GM12878 (cell line): ENCODE data around the gene GZF1. TPM values are rescaled to one million over a fixed set of nuclear protein-coding genes. Genes with fewer than 3 reads are reported as not detected.

ENCODE experiments used
- ATAC-seq: fragments of 200-7000 bp; cut with Tn5 transposase; 3 replicates; pipeline ENCODE4 v1.9.1; 2020; ENCODE audit warnings: mild to moderate bottlenecking, moderate library complexity
- BruUV-seq: library from RNA; stranded (reverse); fragments of 400-500 nt; replicated peaks from 2 replicates; lab custom pipeline; 2021; lab: Mats Ljungman, UMichigan
- CTCF ChIA-PET: fragments of 300-600 bp; sonication (Branson Sonifier 250); formaldehyde crosslinking; extraction: SDS; loops from one replicate; lab custom pipeline; 2021; ENCODE audit warnings: inconsistent platforms; lab: Yijun Ruan, JAX
- POLR2A ChIA-PET: fragments of 350-600 bp; formaldehyde crosslinking; extraction: SDS; loops from one replicate; lab custom pipeline; 2021; ENCODE audit warnings: inconsistent platforms; lab: Charles Lee
- RAD21 ChIA-PET: fragments of 300-600 bp; sonication (Branson Sonifier 250); formaldehyde crosslinking; loops from one replicate; lab custom pipeline; 2023; ENCODE audit warnings: antibody characterized with exemption; ENCODE audit not compliant: unreplicated experiment; lab: Charles Lee
- SMC1A ChIA-PET: fragments of 300-600 bp; sonication (Branson Sonifier 250); formaldehyde crosslinking; loops from one replicate; lab custom pipeline; 2023; ENCODE audit not compliant: unreplicated experiment, uncharacterized antibody; lab: Charles Lee
- DNase-seq: peaks from one replicate; pipeline ENCODE4 v3.0.0-alpha.2; 2011; ENCODE audit warnings: low read depth, low spot score
- FAIRE-seq: peaks from 3 replicates; lab custom pipeline; 2011; peaks lifted over from hg19 to GRCh38; lab: Jason Lieb, UNC
- H2AFZ ChIP-seq: 2 replicates; pipeline ENCODE4 v1.6.0; 2011; ENCODE audit warnings: low read depth, low read length, control low read depth; ENCODE audit not compliant: control insufficient read depth
- H3K27ac ChIP-seq: 2 replicates; pipeline ENCODE4 v1.5.1; 2011; ENCODE audit warnings: control low read depth; ENCODE audit not compliant: control insufficient read depth, insufficient read depth
- H3K27me3 ChIP-seq, 2 experiments: replicated peaks in 1 of 2; 2 replicates each; pipeline versions ENCODE4 v1.6.0 to v1.6.1; 2011; ENCODE audit warnings: low read length in 1 of 2; ENCODE audit not compliant: control insufficient read depth in 2 of 2, insufficient read depth in 2 of 2
- H3K36me3 ChIP-seq, 2 experiments: 2 replicates each; pipeline ENCODE4 v1.5.1; 2011; ENCODE audit warnings: low read length in 1 of 2; ENCODE audit not compliant: control insufficient read depth in 2 of 2, insufficient read depth in 2 of 2
- H3K4me1 ChIP-seq: 2 replicates; pipeline ENCODE4 v1.6.1; 2011; ENCODE audit warnings: mild to moderate bottlenecking, low read length, moderate library complexity, mixed read lengths; ENCODE audit not compliant: control insufficient read depth, insufficient read depth
- H3K4me2 ChIP-seq: 2 replicates; pipeline ENCODE4 v1.6.0; 2011; ENCODE audit warnings: control low read depth; ENCODE audit not compliant: control insufficient read depth, insufficient read depth
- H3K4me3 ChIP-seq: fragments of 200-600 bp; sonication (generic); 2 replicates; pipeline ENCODE4 v1.5.1; 2016
- H3K79me2 ChIP-seq: 2 replicates; pipeline ENCODE4 v1.6.0; 2011; ENCODE audit warnings: low read length; ENCODE audit not compliant: control insufficient read depth, insufficient read depth
- H3K9ac ChIP-seq: 2 replicates; pipeline ENCODE4 v1.8.0; 2011; ENCODE audit warnings: low read length, control low read depth, mixed read lengths; ENCODE audit not compliant: control insufficient read depth, insufficient read depth
- H3K9me3 ChIP-seq: replicated peaks from 3 replicates; pipeline ENCODE4 v1.5.1; 2011; ENCODE audit warnings: mild to moderate bottlenecking, low read length; ENCODE audit not compliant: control insufficient read depth, insufficient read depth
- H4K20me1 ChIP-seq: 2 replicates; pipeline ENCODE4 v1.6.0; 2011; ENCODE audit not compliant: control insufficient read depth, insufficient read depth
- ATF2 ChIP-seq: IDR thresholded peaks from 2 replicates; pipeline ENCODE4 v1.6.1; 2012; ENCODE audit warnings: low read length, inconsistent platforms
- CBFB ChIP-seq: IDR thresholded peaks from 2 replicates; pipeline ENCODE4 v1.6.1; 2016; ENCODE audit warnings: antibody characterized with exemption, low read depth
- CHD1 ChIP-seq: IDR thresholded peaks from 2 replicates; pipeline ENCODE4 v1.6.1; 2012; ENCODE audit warnings: low read depth, low read length, improper control_type of control experiment
- EED ChIP-seq: sonication (generic); IDR thresholded peaks from 2 replicates; pipeline ENCODE4 v1.6.1; 2016; ENCODE audit warnings: antibody characterized with exemption, low read depth
- ETV6 ChIP-seq, 2 experiments: fragments of 450-650 bp in 1 of 2; IDR thresholded peaks in 1 of 2; conservative IDR thresholded peaks in 1 of 2; 2 replicates each; pipeline ENCODE4 v1.6.1; 2014; ENCODE audit warnings: antibody characterized with exemption in 1 of 2, borderline replicate concordance in 1 of 2, low read depth in 1 of 2, mild to moderate bottlenecking in 1 of 2, moderate library complexity in 1 of 2
- FOS ChIP-seq: IDR thresholded peaks from 3 replicates; pipeline ENCODE4 v1.6.1; 2011; ENCODE audit warnings: borderline replicate concordance; ENCODE audit not compliant: insufficient read length; ENCODE audit errors: extremely low read depth
- NFIC ChIP-seq: IDR thresholded peaks from 2 replicates; pipeline ENCODE4 v1.6.1; 2012; ENCODE audit warnings: low read depth, mild to moderate bottlenecking, inconsistent platforms, low read length, moderate library complexity
- NKRF ChIP-seq: fragments of 450-650 bp; conservative IDR thresholded peaks from 2 replicates; pipeline ENCODE4 v1.6.1; 2017; ENCODE audit warnings: mild to moderate bottlenecking, moderate library complexity
- NR2C1 ChIP-seq: fragments of 450-650 bp; IDR thresholded peaks from 2 replicates; pipeline ENCODE4 v1.6.1; 2017; ENCODE audit warnings: antibody characterized with exemption, mild to moderate bottlenecking, moderate library complexity
- PML ChIP-seq: IDR thresholded peaks from 2 replicates; pipeline ENCODE4 v1.6.1; 2012; ENCODE audit warnings: low read length, inconsistent platforms
- WGBS: methylation state at CpG from one replicate; pipeline ENCODE4 v1.1.6; 2016; ENCODE audit warnings: low lambda C conversion rate; ENCODE audit not compliant: insufficient replicate concordance, insufficient coverage; ENCODE audit errors: missing lambda C conversion rate; 5-methylcytosine and 5-hydroxymethylcytosine counted together
- in situ Hi-C: fragments of 300-500 bp; cut with MboI; formaldehyde crosslinking; loops from 9 replicates; pipeline ENCODE4 v1.14.3; 2018; ENCODE audit warnings: mixed read lengths
- intact Hi-C: fragments of 100-400 bp; cut with micrococcal nuclease; formaldehyde crosslinking; loops from one replicate; pipeline ENCODE4 v1.14.2; 2022; ENCODE audit not compliant: unreplicated experiment
- polyA plus RNA-seq, 11 experiments: library from polyadenylated mRNA; depleted of rRNA in 4 of 11; unstranded in 6 of 11; stranded (reverse) in 5 of 11; fragments of >200 nt; fragmentation: Nextera tagmentation in 4 of 11; fragmentation: Illumina TruSeq in 1 of 11; extraction: Ambion mirVana in 4 of 11; extraction: Trizol in 1 of 11; gene quantifications; 1 replicate in 1 of 11; 2 replicates in 10 of 11; pipeline versions ENCODE4 v1.2.1 to v1.2.3, GENCODE V29; 2011 to 2016; ENCODE audit warnings: inconsistent platforms in 2 of 11, missing spikeins in 2 of 11, low read depth in 1 of 11
- total RNA-seq, 4 experiments: library from RNA; depleted of rRNA in 3 of 4; stranded (reverse); fragments of >200 nt in 3 of 4; fragmentation: Illumina TruSeq in 1 of 4; extraction: Trizol in 1 of 4; gene quantifications; 2 replicates each; pipeline versions ENCODE4 v1.2.1 to v1.2.3, GENCODE V29; 2013 to 2021

GZF1 gene
- total and polyA plus RNA-seq, 10 of the 15 experiments (the other 5 are each of a cell fraction or from before 2014, with no cell fraction given): 2.2 to 19.5 (median 9.7) TPM

DNA sequence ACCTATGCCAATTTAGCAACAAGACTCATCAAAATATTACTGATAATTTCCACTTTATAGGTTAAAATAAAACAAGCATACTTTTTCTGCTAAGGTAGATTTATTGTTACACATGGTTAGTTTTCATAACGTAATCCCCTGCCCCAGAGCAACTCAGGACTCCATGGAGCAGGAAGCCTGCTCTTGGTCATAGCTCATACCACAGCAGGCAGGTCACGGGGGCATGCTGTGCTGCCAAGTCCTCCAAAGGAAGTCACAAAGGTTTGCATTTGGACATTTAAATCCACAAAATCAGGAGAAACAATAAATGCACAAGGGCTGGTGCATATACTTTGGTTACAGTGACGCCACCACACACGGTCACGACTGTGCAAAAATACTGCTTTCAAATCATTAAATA lies 12.5 kb downstream of the GZF1 start:
- Histone ChIP-seq H3K4me3 (no peak overlapping the region), H3K4me1 (no peaks in the 10 kb centered on the region), H3K27me3 (no peaks in the 10 kb centered on the region), H3K27ac (no peak overlapping the region), H3K9me3 (no peaks in the 10 kb centered on the region), H4K20me1 (no peaks in the 10 kb centered on the region), H3K36me3 (peaks cover 13 to 38% of the 10 kb centered on the region in 2 experiments), H2AFZ (no peak overlapping the region), H3K79me2 (no peaks in the 10 kb centered on the region; the same call in 1 of the 2 replicates), H3K4me2 (no peak overlapping the region), H3K9ac (no peak overlapping the region)
- intact Hi-C loops: no loop called here
- SMC1A ChIA-PET: interaction anchor here (0.8 to 1.3 kb wide), 2 partner anchors 10 to 32 kb away, joined by 3 read pairs; no protein-coding TSS in a partner anchor
- no peak for TF ChIP-seq ATF2
- TF ChIP-seq FOS: no peak
- no peak for TF ChIP-seq CHD1
- no peak for TF ChIP-seq NR2C1
- no peak for TF ChIP-seq CBFB
- no peak for TF ChIP-seq ETV6 (conservative IDR thresholded peaks at IDR 0.05 in 1 of 2, IDR thresholded peaks at IDR 0.05 in 1 of 2; ENCODE audit: borderline replicate concordance in 1 of 2, low read depth in 1 of 2)
- no peak for TF ChIP-seq NFIC
- no peak for TF ChIP-seq EED
- TF ChIP-seq NKRF: no peak
- no peak for TF ChIP-seq PML
- no TSS peak for BruUV-seq
- POLR2A ChIA-PET: no interaction called here
- 65% methylated on average over 5 of the region's 5 CpGs for WGBS
- in situ Hi-C loops: loop anchor here (25.0 kb wide), 2 partner anchors 1688 to 1888 kb away; partner anchors contain the start of gene ACSS1
- FAIRE-seq (no peak), DNase-seq (no peak), ATAC-seq (no peak)
- RAD21 ChIA-PET: no interaction called here
- CTCF ChIA-PET: interaction anchor here (0.9 kb wide), 1 partner anchor 40 kb away, joined by 3 read pairs; no protein-coding TSS in a partner anchor
